H1 (cell line): Measurements from ENCODE around the gene SMARCA5. TPM values are rescaled to one million over a fixed set of nuclear protein-coding genes. Genes with fewer than 3 reads are reported as not detected.

Source experiments
- CTCF ChIA-PET: fragments of 300-600 bp; sonication (Branson Sonifier 250); formaldehyde crosslinking; loops from one replicate; lab custom pipeline; 2021; ENCODE audit not compliant: partially characterized antibody; lab: Charles Lee
- POLR2A ChIA-PET: fragments of 300-600 bp; sonication (Branson Sonifier 250); formaldehyde crosslinking; loops from one replicate; lab custom pipeline; 2021; ENCODE audit warnings: inconsistent platforms; ENCODE audit not compliant: partially characterized antibody; lab: Charles Lee
- DNase-seq, 2 experiments: peaks; one replicate each; pipeline versions ENCODE4 v3.0.0 to v3.0.0-alpha.2; 2010 to 2022; ENCODE audit warnings: low spot score in 2 of 2, low read depth in 1 of 2, mixed read lengths in 1 of 2
- FAIRE-seq: peaks from 2 replicates; lab custom pipeline; 2011; peaks lifted over from hg19 to GRCh38; lab: Jason Lieb, UNC
- H2AFZ ChIP-seq: 2 replicates; pipeline ENCODE4 v1.8.1; 2012; ENCODE audit warnings: low read length, inconsistent platforms
- H2AK5ac ChIP-seq: 2 replicates; pipeline ENCODE4 v1.6.1; 2013; ENCODE audit warnings: low read depth, low read length
- H2BK120ac ChIP-seq: replicated peaks from 2 replicates; pipeline ENCODE3; 2013; ENCODE audit warnings: low read depth, low read length, inconsistent platforms
- H2BK12ac ChIP-seq: 2 replicates; pipeline ENCODE4 v1.6.1; 2013; ENCODE audit warnings: low read depth, low read length
- H2BK15ac ChIP-seq: 2 replicates; pipeline ENCODE4 v1.6.1; 2013; ENCODE audit warnings: low read length
- H2BK20ac ChIP-seq: 2 replicates; pipeline ENCODE4 v1.6.1; 2013; ENCODE audit warnings: low read length
- H2BK5ac ChIP-seq: 2 replicates; pipeline ENCODE4 v1.6.1; 2013; ENCODE audit warnings: low read depth, low read length
- H3K14ac ChIP-seq: 2 replicates; pipeline ENCODE4 v1.6.1; 2013; ENCODE audit warnings: inconsistent platforms; ENCODE audit not compliant: insufficient read length
- H3K18ac ChIP-seq: 2 replicates; pipeline ENCODE4 v1.6.1; 2013; ENCODE audit warnings: low read length; ENCODE audit errors: extremely low read depth
- H3K23ac ChIP-seq: 2 replicates; pipeline ENCODE4 v1.6.1; 2013; ENCODE audit warnings: inconsistent platforms; ENCODE audit not compliant: insufficient read length
- H3K23me2 ChIP-seq: 2 replicates; pipeline ENCODE4 v1.6.1; 2013; ENCODE audit warnings: low read depth, low read length
- H3K27ac ChIP-seq: 2 replicates; pipeline ENCODE4 v1.6.1; 2011; ENCODE audit warnings: low read depth, low read length, inconsistent platforms
- H3K27me3 ChIP-seq, 4 experiments: replicated peaks in 1 of 4; 1 replicate in 1 of 4; 2 replicates in 3 of 4; pipeline versions ENCODE4 v1.6.1 to v1.8.1; 2011 to 2013; ENCODE audit warnings: low read length in 3 of 4, mild to moderate bottlenecking in 3 of 4, inconsistent platforms in 2 of 4, mixed read lengths in 2 of 4, moderate library complexity in 1 of 4; ENCODE audit not compliant: control insufficient read depth in 3 of 4, insufficient read depth in 3 of 4; ENCODE audit errors: extremely low read depth in 1 of 4
- H3K36me3 ChIP-seq, 4 experiments: 2 replicates each; pipeline versions ENCODE4 v1.6.1 to v1.8.1; 2011 to 2013; ENCODE audit warnings: mild to moderate bottlenecking in 4 of 4, low read length in 3 of 4, moderate library complexity in 2 of 4, control low read depth in 1 of 4, inconsistent platforms in 1 of 4; ENCODE audit not compliant: insufficient read depth in 4 of 4, control insufficient read depth in 2 of 4
- H3K4ac ChIP-seq: replicated peaks from 2 replicates; pipeline ENCODE3; 2013; ENCODE audit warnings: low read length, low read depth, mixed read lengths, inconsistent platforms; ENCODE audit not compliant: insufficient read length
- H3K4me1 ChIP-seq, 4 experiments: replicated peaks in 1 of 4; 1 replicate in 1 of 4; 2 replicates in 3 of 4; pipeline versions ENCODE4 v1.6.1 to v1.8.1; 2011 to 2013; ENCODE audit warnings: low read length in 3 of 4, inconsistent platforms in 2 of 4, mixed read lengths in 1 of 4; ENCODE audit not compliant: insufficient read depth in 4 of 4, control insufficient read depth in 3 of 4
- H3K4me2 ChIP-seq, 2 experiments: 2 replicates each; pipeline versions ENCODE4 v1.6.1 to v1.8.1; 2011 to 2013; ENCODE audit warnings: low read depth in 2 of 2, low read length in 2 of 2, control low read depth in 1 of 2, inconsistent platforms in 1 of 2, mild to moderate bottlenecking in 1 of 2; ENCODE audit not compliant: insufficient read depth in 1 of 2
- H3K4me3 ChIP-seq, 4 experiments: fragments of 200-600, 300-600 bp in 1 of 4; sonication (generic), shearing (Covaris generic), sonication (Bioruptor Twin) in 1 of 4; 2 replicates each; pipeline versions ENCODE4 v1.5.1 to v1.8.1; 2011 to 2016; ENCODE audit warnings: low read length in 4 of 4, low read depth in 3 of 4, control low read depth in 2 of 4, inconsistent platforms in 2 of 4, mild to moderate bottlenecking in 2 of 4, mixed read lengths in 1 of 4, moderate library complexity in 1 of 4; ENCODE audit not compliant: insufficient read depth in 2 of 4; ENCODE audit errors: extremely low read depth in 1 of 4
- H3K56ac ChIP-seq: replicated peaks from 2 replicates; pipeline ENCODE3; 2013; ENCODE audit warnings: low read depth, mild to moderate bottlenecking, mixed read lengths, low read length, inconsistent platforms; ENCODE audit not compliant: insufficient read length
- H3K79me1 ChIP-seq: 2 replicates; pipeline ENCODE4 v1.6.1; 2013; ENCODE audit warnings: low read depth, low read length, control low read depth
- H3K79me2 ChIP-seq, 2 experiments: 2 replicates each; pipeline versions ENCODE4 v1.6.1 to v1.8.1; 2012 to 2013; ENCODE audit warnings: low read length in 2 of 2, mild to moderate bottlenecking in 2 of 2, inconsistent platforms in 1 of 2; ENCODE audit not compliant: insufficient read depth in 2 of 2, control insufficient read depth in 1 of 2
- H3K9ac ChIP-seq, 4 experiments: replicated peaks in 1 of 4; 1 replicate in 1 of 4; 2 replicates in 3 of 4; pipeline versions ENCODE4 v1.6.1 to v1.8.1; 2011 to 2013; ENCODE audit warnings: low read depth in 3 of 4, low read length in 3 of 4, control low read depth in 2 of 4, mild to moderate bottlenecking in 2 of 4, moderate library complexity in 2 of 4, inconsistent platforms in 1 of 4; ENCODE audit errors: extremely low read depth in 1 of 4
- H3K9me3 ChIP-seq, 2 experiments: 2 replicates each; pipeline versions ENCODE4 v1.6.1 to v1.8.1; 2012 to 2013; ENCODE audit warnings: mild to moderate bottlenecking in 2 of 2, moderate library complexity in 2 of 2, control low read depth in 1 of 2, inconsistent platforms in 1 of 2, low read depth in 1 of 2, low read length in 1 of 2, mixed read lengths in 1 of 2; ENCODE audit not compliant: insufficient read depth in 2 of 2
- H4K20me1 ChIP-seq, 2 experiments: replicated peaks in 1 of 2; 2 replicates each; pipeline versions ENCODE3 to v1.8.1; 2011 to 2013; ENCODE audit warnings: inconsistent platforms in 2 of 2, low read length in 2 of 2, mild to moderate bottlenecking in 1 of 2; ENCODE audit not compliant: insufficient read depth in 2 of 2, control insufficient read depth in 1 of 2
- H4K5ac ChIP-seq: 2 replicates; pipeline ENCODE4 v1.6.1; 2013; ENCODE audit warnings: low read length, low read depth, mixed read lengths, inconsistent platforms; ENCODE audit not compliant: insufficient read length
- H4K8ac ChIP-seq: 2 replicates; pipeline ENCODE4 v1.8.0; 2013; ENCODE audit warnings: mild to moderate bottlenecking, moderate library complexity, low read length, inconsistent platforms; ENCODE audit not compliant: insufficient read depth; ENCODE audit errors: extremely low read depth
- H4K91ac ChIP-seq: replicated peaks from 2 replicates; pipeline ENCODE3; 2013; ENCODE audit warnings: low read length, mixed read lengths, inconsistent platforms; ENCODE audit not compliant: insufficient read length
- HDAC2 ChIP-seq, 2 experiments: fragments of 300-600 bp in 1 of 2; sonication (generic) in 1 of 2; IDR thresholded peaks; 2 replicates each; pipeline ENCODE4 v1.6.1; 2011 to 2012; ENCODE audit warnings: low read depth in 2 of 2, low read length in 2 of 2, mild to moderate bottlenecking in 2 of 2, moderate library complexity in 2 of 2, borderline replicate concordance in 1 of 2, inconsistent platforms in 1 of 2
- SIN3A ChIP-seq, 2 experiments: IDR thresholded peaks in 1 of 2; conservative IDR thresholded peaks in 1 of 2; 2 replicates each; pipeline ENCODE4 v1.6.1; 2011 to 2012; ENCODE audit warnings: low read length in 2 of 2, improper control_type of control experiment in 1 of 2, low read depth in 1 of 2, mild to moderate bottlenecking in 1 of 2
- TEAD4 ChIP-seq: IDR thresholded peaks from 2 replicates; pipeline ENCODE4 v1.6.1; 2012; ENCODE audit warnings: low read depth, low read length, inconsistent platforms, mixed read lengths
- WGBS, 2 experiments: shearing (Covaris generic) in 1 of 2; methylation state at CpG; one replicate each; pipeline versions ENCODE4 v1.1.6 to v1.1.7; 2013 to 2015; ENCODE audit warnings: low lambda C conversion rate in 2 of 2, mixed read lengths in 2 of 2, inconsistent platforms in 1 of 2, low coverage in 1 of 2, missing lambda C conversion rate in 1 of 2; ENCODE audit not compliant: insufficient replicate concordance in 2 of 2, insufficient coverage in 1 of 2, insufficient read length in 1 of 2; ENCODE audit errors: extremely low coverage in 1 of 2, missing lambda C conversion rate in 1 of 2; 5-methylcytosine and 5-hydroxymethylcytosine counted together
- polyA plus RNA-seq, 7 experiments: library from polyadenylated mRNA; depleted of rRNA in 3 of 7; stranded (reverse) in 5 of 7; unstranded in 2 of 7; fragments of >200 nt in 5 of 7; fragments of 200-250 nt in 2 of 7; gene quantifications; 1 replicate in 5 of 7; 2 replicates in 1 of 7; 4 replicates in 1 of 7; pipeline versions ENCODE4 v1.2.1 to v1.2.3, GENCODE V29; 2011 to 2013; ENCODE audit warnings: missing spikeins in 2 of 7, mixed read lengths in 2 of 7
- total RNA-seq: library from RNA; stranded (reverse); fragmentation: NEBNext Ultra II Directional; extraction: Animal tissue kit (Norgen Biotek cat#: 25700); gene quantifications from 2 replicates; pipeline ENCODE4 v1.2.1, GENCODE V29; 2021

Gene SMARCA5
- total and polyA plus RNA-seq, 2 of the 8 experiments (the other 6 are each of a cell fraction or from before 2014, with no cell fraction given) = 13.9 to 112 TPM

- WGBS, 2 experiments = 95% methylated on average over 4 of the region's 4 CpGs; no CpG with 5 or more reads in 1 of the 2 experiments
- peaks cover 14 to 95% (median 43%) of the 10 kb centered on the region in 4 experiments for H3K36me3 ChIP-seq
- POLR2A ChIA-PET = interaction anchor here (2.1 kb wide), 1 partner anchor 10 kb away, joined by 11 read pairs; the partner anchor contains the start of gene SMARCA5
Measured at GRCh38 chr4:143524211-143524610, 10.7 kb downstream of the SMARCA5 start.

More at GRCh38 chr4:143524211-143524610, 10.7 kb downstream of the SMARCA5 start:
- no peak overlapping the region for H3K56ac ChIP-seq
- H2BK5ac ChIP-seq = no peak overlapping the region
- no peak overlapping the region for H2AFZ ChIP-seq
- H3K79me2 ChIP-seq = peaks cover 0 to 82% of the 10 kb centered on the region in 2 experiments; a peak in 3 of 4 replicates
- no peak overlapping the region for H2AK5ac ChIP-seq
- H2BK15ac ChIP-seq = no peak overlapping the region
- H4K91ac ChIP-seq = no peak overlapping the region
- H3K27ac ChIP-seq = no peak overlapping the region
- FAIRE-seq (no peak), DNase-seq (no peak)
- H3K79me1 ChIP-seq = no peaks in the 10 kb centered on the region; the same call in 1 of the 2 replicates
- no peak overlapping the region for H2BK20ac ChIP-seq
- no peak overlapping the region for H3K18ac ChIP-seq
- no peak overlapping the region for H4K8ac ChIP-seq
- H4K20me1 ChIP-seq = peaks cover 3 to 5% of the 10 kb centered on the region in 2 experiments
- no peak overlapping the region for H3K14ac ChIP-seq
- no peak overlapping the region for H3K4ac ChIP-seq
- H4K5ac ChIP-seq = no peak overlapping the region
- no peak overlapping the region for H3K9ac ChIP-seq
- H3K9me3 ChIP-seq = no peaks in the 10 kb centered on the region
- no peak overlapping the region for H3K4me3 ChIP-seq
- no peak overlapping the region for H2BK120ac ChIP-seq
- H3K4me2 ChIP-seq = no peak overlapping the region
- no peak overlapping the region for H3K23ac ChIP-seq
- H2BK12ac ChIP-seq = no peak overlapping the region
- TF ChIP-seq HDAC2 (IDR thresholded peaks at IDR 0.05; ENCODE audit: borderline replicate concordance in 1 of 2, low read depth in 2 of 2, low read length in 2 of 2) = no peak
- no peak for TF ChIP-seq SIN3A (conservative IDR thresholded peaks at IDR 0.05 in 1 of 2, IDR thresholded peaks at IDR 0.05 in 1 of 2; ENCODE audit: low read depth in 1 of 2, low read length in 2 of 2)
- no peak for TF ChIP-seq TEAD4
- H3K27me3 ChIP-seq = no peaks in the 10 kb centered on the region
- no peaks in the 10 kb centered on the region for H3K23me2 ChIP-seq
- CTCF ChIA-PET = interaction anchor here (0.6 kb wide), 1 partner anchor 149 kb away, joined by 3 read pairs; no protein-coding TSS in a partner anchor
- no peaks in the 10 kb centered on the region for H3K4me1 ChIP-seq
